Osteocyte (in vitro differentiated cells): ENCODE results near the gene MAML2. TPM values are rescaled to one million over a fixed set of nuclear protein-coding genes. Genes with fewer than 3 reads are reported as not detected.

Source experiments
- DNase-seq: peaks from one replicate; pipeline ENCODE4 v3.0.0; 2021; ENCODE audit warnings: mixed read lengths; ENCODE audit not compliant: unreplicated experiment; ENCODE audit errors: extremely low spot score
- H3K27ac Mint-ChIP-seq: one replicate; pipeline ENCODE4 v1.8.0; 2021; ENCODE audit warnings: mild to moderate bottlenecking, mixed read lengths; ENCODE audit not compliant: unreplicated experiment
- H3K27me3 Mint-ChIP-seq: one replicate; pipeline ENCODE4 v1.8.0; 2021; ENCODE audit warnings: mixed read lengths; ENCODE audit not compliant: unreplicated experiment
- H3K36me3 Mint-ChIP-seq: one replicate; pipeline ENCODE4 v1.8.0; 2021; ENCODE audit warnings: mixed read lengths; ENCODE audit not compliant: unreplicated experiment
- H3K4me1 Mint-ChIP-seq: one replicate; pipeline ENCODE4 v1.8.0; 2021; ENCODE audit warnings: mixed read lengths; ENCODE audit not compliant: unreplicated experiment
- H3K4me3 Mint-ChIP-seq: one replicate; pipeline ENCODE4 v1.8.0; 2021; ENCODE audit warnings: mild to moderate bottlenecking, moderate library complexity, mixed read lengths; ENCODE audit not compliant: unreplicated experiment
- H3K9me3 Mint-ChIP-seq: one replicate; pipeline ENCODE4 v1.8.0; 2021; ENCODE audit warnings: mixed read lengths; ENCODE audit not compliant: unreplicated experiment
- CTCF ChIP-seq: fragments of 200-600 bp; sonication (generic); IDR thresholded peaks from 2 replicates; pipeline ENCODE4 v1.5.0; 2021; ENCODE audit warnings: antibody characterized with exemption, mild to moderate bottlenecking, moderate library complexity
- total RNA-seq: library from RNA; stranded (reverse); gene quantifications from 2 replicates; pipeline ENCODE4 v1.2.1, GENCODE V29; 2021

The MAML2 gene
- total RNA-seq, 1 donor from 2014 or later, result 29.3 TPM

- Mint-ChIP-seq H3K36me3 (peaks cover 8% of the 10 kb centered on the region), H3K9me3 (no peaks in the 10 kb centered on the region), H3K4me1 (peaks cover 84% of the 10 kb centered on the region), H3K27me3 (no peaks in the 10 kb centered on the region), H3K27ac (peak overlapping the region; percentile 93), H3K4me3 (no peak overlapping the region)
- DNase-seq, result no peak
- no peak for TF ChIP-seq CTCF
Measured at GRCh38 chr11:96330511-96330859, 12.5 kb downstream of the MAML2 start.

- no peak for DNase-seq
- peak overlapping the region; percentile 93 for H3K27ac Mint-ChIP-seq
- no peak for TF ChIP-seq CTCF
- peaks cover 6% of the 10 kb centered on the region for H3K36me3 Mint-ChIP-seq
- no peaks in the 10 kb centered on the region for H3K9me3 Mint-ChIP-seq
- no peaks in the 10 kb centered on the region for H3K27me3 Mint-ChIP-seq
- H3K4me3 Mint-ChIP-seq, result no peak overlapping the region
- H3K4me1 Mint-ChIP-seq, result peaks cover 87% of the 10 kb centered on the region
Measured at GRCh38 chr11:96329855-96330510, 13.0 kb downstream of the MAML2 start.

DNA sequence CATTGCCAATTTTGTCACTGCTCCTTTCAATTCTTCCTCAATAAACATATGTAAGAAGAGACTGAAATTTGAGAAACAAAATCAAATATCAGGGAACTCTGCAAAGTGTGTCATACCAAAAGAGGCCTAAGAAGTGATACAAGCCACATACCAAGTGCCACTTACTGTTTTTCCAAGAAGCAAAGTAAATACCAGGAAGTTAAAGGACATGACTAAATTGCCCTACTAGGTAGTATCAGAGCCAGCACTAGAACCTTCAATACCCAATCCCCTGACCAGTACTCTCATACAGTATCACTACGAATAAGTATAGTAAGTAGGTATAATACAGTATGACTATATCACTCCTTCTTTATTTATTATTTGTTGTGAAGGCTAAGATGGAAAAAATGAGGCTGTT, 13.6 kb downstream of the MAML2 start:
- DNase-seq, result no peak
- H3K36me3 Mint-ChIP-seq, result peaks cover 1% of the 10 kb centered on the region
- no peak for TF ChIP-seq CTCF
- no peak overlapping the region for H3K4me3 Mint-ChIP-seq
- H3K27me3 Mint-ChIP-seq, result no peaks in the 10 kb centered on the region
- no peaks in the 10 kb centered on the region for H3K9me3 Mint-ChIP-seq
- H3K27ac Mint-ChIP-seq, result peak overlapping the region; percentile 93
- peaks cover 89% of the 10 kb centered on the region for H3K4me1 Mint-ChIP-seq

DNA sequence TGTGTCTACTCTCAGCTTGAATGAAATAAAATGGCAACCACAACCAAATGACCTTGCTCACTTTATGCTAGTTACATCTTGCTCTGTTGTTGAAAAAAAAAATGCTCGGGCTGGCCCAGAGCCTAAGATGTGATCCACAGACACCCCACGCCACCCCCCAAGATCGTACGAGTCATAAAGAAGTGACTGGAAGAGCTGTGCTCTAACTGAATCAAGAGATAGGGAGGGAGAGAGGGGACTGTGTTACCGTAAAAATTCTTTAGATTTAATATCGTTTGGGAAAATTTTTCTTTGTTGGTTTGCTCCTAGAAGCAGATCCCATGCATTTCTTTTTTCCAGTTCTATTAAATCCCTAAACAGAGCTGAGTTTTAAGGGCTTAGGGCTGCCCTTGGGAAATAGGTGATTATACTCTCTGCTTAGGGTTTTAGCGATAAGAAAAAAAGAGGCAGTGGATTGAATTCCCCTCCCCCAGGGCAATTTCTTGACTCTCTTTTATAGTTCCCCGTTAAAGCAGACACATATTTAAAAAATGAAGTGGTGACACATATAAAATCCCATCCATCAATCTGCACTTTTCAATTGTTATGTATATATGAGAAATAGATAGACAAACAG, 14.5 kb downstream of the MAML2 start:
- Mint-ChIP-seq H3K9me3 (no peaks in the 10 kb centered on the region), H3K27ac (peak overlapping the region; percentile 93), H3K4me1 (peaks cover 91% of the 10 kb centered on the region), H3K36me3 (peaks cover under 1% of the 10 kb centered on the region), H3K4me3 (no peak overlapping the region), H3K27me3 (no peaks in the 10 kb centered on the region)
- DNase-seq, result no peak
- TF ChIP-seq CTCF, result no peak

DNA sequence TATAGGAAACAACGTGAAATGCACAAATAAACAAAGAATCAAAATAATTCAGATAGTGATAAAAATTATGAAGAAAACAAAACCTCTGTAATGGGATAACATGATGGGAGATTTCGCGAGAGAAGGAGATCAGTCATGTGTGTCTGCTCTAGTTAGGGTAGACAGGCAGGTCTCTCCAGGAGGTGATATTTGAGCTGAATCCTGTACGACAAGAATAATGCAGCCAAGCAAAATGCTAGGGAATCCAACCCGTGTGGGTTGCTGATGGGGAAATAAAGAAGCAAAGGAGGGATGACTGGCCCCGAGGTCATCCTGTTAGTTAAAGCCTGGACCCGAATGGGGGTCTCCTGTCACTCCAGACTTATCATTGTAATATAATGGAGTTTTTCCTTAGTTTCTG, 16.0 kb downstream of the MAML2 start:
- peak overlapping the region; percentile 59 for H3K27ac Mint-ChIP-seq
- H3K9me3 Mint-ChIP-seq, result no peaks in the 10 kb centered on the region
- no peak overlapping the region for H3K4me3 Mint-ChIP-seq

More for the DNA sequence above, 16.0 kb downstream of the MAML2 start:
- no peak for TF ChIP-seq CTCF
- no peak for DNase-seq
- no peaks in the 10 kb centered on the region for H3K27me3 Mint-ChIP-seq
- H3K36me3 Mint-ChIP-seq, result peaks cover 3% of the 10 kb centered on the region
- H3K4me1 Mint-ChIP-seq, result peaks cover 88% of the 10 kb centered on the region
